Subcutaneous adipose tissue (tissue), 4 donors: ENCODE data around the gene ARMCX5. TPM values are rescaled to one million over a fixed set of nuclear protein-coding genes. Genes with fewer than 3 reads are reported as not detected.

Experiments
- CTCF ChIP-seq: fragments of 450-650 bp; IDR thresholded peaks from one replicate; pipeline ENCODE4 v1.5.1; 2016; ENCODE audit warnings: low read depth, mild to moderate bottlenecking, control low read depth, antibody characterized with exemption, moderate library complexity
- total RNA-seq, 4 donors: library from RNA; depleted of rRNA; stranded (reverse); fragments of >200 nt; gene quantifications; one replicate each; pipeline ENCODE4 v1.1.0, GENCODE V29; 2016

ARMCX5 gene
- 10 to 100 TPM in 1 of 4 donors, 1 to 10 TPM in 3; 7.5 to 11.0 (median 8.6) TPM for total RNA-seq

DNA sequence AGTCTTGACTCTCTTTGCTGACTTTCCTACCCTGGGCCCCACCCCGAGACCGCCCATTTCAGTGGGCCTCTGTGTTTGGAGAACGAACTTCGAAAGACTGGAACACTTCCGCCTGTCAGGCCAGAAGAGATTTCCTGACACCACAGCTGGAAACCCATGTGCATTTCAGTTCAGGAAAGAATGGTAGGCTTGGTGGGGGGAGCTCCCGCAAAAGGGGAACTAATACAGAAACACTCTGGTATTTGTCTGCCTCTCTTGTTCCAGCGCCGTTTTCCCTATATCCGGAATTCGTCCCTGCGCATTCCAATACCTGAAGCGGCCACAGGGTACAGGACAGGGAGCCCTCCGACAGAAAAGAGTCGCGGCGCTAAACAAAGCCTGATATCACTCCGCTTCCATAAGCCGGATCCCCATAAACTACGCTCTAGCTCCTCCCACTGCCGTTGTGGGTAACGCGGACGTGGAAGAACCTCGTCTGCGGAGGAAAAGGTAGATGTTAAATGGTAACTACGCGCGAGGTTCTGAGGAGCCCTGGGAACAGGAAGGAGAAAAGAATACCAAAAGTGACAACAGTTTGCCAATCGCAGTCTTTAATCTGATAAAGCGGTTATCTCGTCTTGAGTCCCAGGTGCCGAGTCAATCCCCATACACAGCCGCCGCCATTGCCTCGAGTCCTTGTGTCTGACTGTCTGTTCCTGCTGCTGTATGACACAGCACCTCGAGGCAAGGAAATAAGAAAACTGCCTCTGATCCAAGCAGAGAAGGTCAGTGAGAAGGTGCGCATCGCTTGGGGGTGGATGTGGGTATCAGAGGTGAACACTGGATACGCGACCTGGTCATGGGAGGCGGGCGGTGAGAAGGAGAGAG is at the start of gene ARMCX5:
Gene ARMCX5 (plus strand): TSS at position 432 of the 867 bp plus-strand sequence. CDS start 2,627 bp downstream, outside the sequence.
- TF ChIP-seq CTCF = no peak

GRCh38 chrX:102558607-102559006 is 40.7 kb upstream of the ARMCX5 start:
- no peak for TF ChIP-seq CTCF

- no peak for TF ChIP-seq CTCF
These were observed 38.8 kb upstream of the ARMCX5 start for GRCh38 chrX:102560423-102561068.

GRCh38 chrX:102580891-102581290 is 18.4 kb upstream of the ARMCX5 start:
- TF ChIP-seq CTCF = no peak

DNA sequence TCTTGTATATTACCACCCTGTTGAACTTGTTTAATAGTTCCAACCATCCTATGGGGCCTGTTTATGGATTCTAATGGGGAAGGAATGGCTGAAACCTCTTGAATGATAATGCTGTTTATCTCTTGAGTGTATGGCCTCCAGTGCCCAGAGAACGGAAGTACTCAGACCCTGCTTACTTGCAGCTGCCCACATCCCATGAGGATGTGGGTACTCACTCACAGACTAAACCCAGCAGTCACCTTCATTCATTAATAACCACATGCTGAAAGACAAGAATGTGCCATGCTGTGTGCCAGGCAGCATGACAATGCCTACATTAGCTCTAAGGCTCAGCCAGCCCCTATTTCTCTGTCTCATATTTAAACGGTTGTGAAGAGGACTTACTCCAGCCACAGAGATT is 5.9 kb upstream of the ARMCX5 start:
- TF ChIP-seq CTCF = no peak

GRCh38 chrX:102599951-102600579 is 750 bp downstream of the ARMCX5 start:
- TF ChIP-seq CTCF = no peak

DNA sequence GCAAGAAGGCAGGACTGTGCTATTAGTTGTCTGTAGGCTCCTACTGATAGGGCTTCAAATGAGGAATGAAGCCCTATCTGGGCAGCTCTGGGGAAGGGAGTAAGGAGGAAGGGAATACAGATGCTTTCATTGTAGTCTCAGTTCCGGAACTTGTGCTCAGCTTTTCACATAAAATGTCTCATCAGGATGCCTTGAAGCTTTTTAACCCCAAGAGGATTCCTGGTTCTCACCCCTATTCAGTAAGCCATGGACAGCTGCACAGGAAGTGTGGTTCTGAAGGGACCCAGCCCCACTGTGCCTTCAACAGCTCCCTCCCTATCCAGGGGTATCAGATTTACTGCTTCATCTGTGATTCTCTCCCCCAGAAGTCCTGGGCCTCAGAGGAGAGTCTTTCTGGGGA is 5.0 kb downstream of the ARMCX5 start:
- no peak for TF ChIP-seq CTCF
